ENCODE measurements around the gene NAPA. TPM values are rescaled to one million over a fixed set of nuclear protein-coding genes. Genes with fewer than 3 reads are reported as not detected.

The NAPA gene
- total RNA-seq, 3 donors from 2014 or later = 82.4 to 117 (median 96.0) TPM

DNA sequence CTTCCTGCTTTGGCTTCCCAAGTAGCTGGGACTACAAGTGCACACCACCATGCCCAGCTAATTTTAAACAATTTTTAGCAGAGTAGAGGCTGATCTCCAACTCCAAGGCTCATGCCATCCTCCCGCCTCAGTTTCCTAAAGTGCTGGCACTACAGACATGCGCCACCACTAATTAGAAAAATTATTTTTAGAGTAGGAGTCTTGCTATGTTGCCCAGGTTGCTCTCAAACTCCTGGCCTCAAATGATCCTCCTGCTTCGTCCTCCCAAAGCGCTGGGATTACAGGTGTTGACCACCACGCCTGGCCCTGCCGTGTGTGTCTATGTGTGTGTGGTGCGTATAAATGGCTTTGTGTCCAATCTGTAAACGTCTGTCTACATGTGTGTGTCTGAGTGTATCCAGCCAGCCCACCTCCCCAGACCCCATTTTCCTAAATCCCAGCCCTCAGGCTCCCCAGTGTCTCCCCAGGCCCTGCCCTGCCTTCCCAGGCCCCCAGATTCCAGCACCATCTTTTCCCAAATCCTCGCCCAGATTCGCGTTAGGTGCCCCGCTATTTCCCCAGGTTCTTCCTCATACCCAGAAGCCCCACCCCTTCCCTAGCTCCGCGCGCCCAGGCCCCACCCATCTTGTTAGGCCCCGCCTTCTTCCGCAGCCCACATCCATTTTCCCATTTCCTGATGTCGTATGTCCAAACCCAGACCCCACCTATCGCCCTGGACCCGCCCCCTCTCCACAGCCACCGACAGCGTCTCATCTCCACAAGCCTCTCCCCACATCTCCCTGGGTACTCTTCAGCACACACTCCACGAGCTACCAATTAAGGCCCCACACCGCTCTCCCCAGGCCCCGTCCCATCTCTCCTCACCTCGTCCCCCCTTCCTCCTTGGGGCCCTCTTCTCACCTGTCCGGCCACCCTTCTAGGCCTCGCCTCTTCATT lies 68.1 kb downstream of the NAPA start:
- Histone ChIP-seq H3K4me1 (no peaks in the 10 kb centered on the region), H3K4me3 (peak overlapping the region in 1 of 3 donors; percentile 64), H3K9me3 (no peaks in the 10 kb centered on the region), H3K27ac (no peak overlapping the region), H3K36me3 (no peaks in the 10 kb centered on the region), H3K27me3 (peaks cover 8 to 68% of the 10 kb centered on the region in 2 donors)
- no peak for DNase-seq (ENCODE audit: low spot score in 2 of 2)
- intact Hi-C loops (cut with DNase I; ENCODE audit: low total_unique reads) = no loop called here
- TF ChIP-seq POLR2AphosphoS5 (IDR thresholded peaks at IDR 0.05) (no peak), POLR2A (IDR thresholded peaks at IDR 0.05) (no peak)
- TF ChIP-seq, protein P1, sequence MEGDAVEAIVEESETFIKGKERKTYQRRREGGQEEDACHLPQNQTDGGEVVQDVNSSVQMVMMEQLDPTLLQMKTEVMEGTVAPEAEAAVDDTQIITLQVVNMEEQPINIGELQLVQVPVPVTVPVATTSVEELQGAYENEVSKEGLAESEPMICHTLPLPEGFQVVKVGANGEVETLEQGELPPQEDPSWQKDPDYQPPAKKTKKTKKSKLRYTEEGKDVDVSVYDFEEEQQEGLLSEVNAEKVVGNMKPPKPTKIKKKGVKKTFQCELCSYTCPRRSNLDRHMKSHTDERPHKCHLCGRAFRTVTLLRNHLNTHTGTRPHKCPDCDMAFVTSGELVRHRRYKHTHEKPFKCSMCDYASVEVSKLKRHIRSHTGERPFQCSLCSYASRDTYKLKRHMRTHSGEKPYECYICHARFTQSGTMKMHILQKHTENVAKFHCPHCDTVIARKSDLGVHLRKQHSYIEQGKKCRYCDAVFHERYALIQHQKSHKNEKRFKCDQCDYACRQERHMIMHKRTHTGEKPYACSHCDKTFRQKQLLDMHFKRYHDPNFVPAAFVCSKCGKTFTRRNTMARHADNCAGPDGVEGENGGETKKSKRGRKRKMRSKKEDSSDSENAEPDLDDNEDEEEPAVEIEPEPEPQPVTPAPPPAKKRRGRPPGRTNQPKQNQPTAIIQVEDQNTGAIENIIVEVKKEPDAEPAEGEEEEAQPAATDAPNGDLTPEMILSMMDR (IDR thresholded peaks at IDR 0.05) = no peak

DNA sequence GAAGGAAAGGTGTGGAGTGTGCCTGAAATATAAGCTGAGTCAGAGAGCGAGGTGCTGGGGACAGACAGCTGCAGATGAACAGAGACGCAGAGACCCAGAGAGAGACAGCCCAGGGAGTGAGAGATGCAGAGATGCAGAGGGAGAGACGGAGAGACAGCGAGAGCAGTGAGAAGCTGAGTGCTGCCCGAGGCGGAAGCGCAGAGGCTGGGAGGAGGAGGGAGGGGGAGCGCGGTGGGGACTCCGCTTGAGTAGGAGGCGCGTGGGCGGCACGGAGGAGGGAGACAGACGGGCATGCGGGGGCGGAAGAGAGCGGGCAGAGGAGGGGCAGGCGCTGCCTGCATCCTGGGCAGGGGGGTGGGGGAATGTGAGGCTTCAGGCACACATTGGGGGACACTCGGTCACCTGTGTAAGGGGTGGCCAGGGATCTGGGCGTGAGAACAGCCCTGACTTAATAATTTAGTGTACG lies 68.9 kb downstream of the NAPA start:
- no peak for DNase-seq (ENCODE audit: low spot score in 2 of 2)
- no peaks in the 10 kb centered on the region for H3K36me3 ChIP-seq
- peaks cover 8 to 68% of the 10 kb centered on the region in 2 donors for H3K27me3 ChIP-seq

DNA sequence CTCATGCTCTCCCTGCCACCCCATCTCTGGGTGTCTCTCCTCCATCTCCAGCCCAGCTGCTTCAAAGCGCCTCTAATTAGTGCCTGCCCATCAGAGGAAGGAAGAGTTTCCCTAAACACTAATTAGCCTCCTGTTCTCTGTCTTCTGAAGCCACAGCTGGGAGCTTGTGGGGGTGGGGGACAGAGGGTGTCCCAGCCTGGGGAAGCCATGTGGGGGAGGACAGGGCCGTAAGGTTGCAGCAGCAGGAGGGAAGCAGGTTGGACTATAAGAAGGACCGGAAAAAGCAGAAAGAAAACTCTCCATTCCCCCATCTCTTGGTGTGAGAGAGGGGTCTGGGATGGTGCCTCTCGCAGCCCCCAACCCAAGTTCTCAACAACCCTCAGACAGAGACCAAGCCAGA lies 69.3 kb downstream of the NAPA start:
- Histone ChIP-seq H3K4me3 (no peak overlapping the region), H3K4me1 (no peaks in the 10 kb centered on the region), H3K36me3 (no peaks in the 10 kb centered on the region), H3K9me3 (no peaks in the 10 kb centered on the region), H3K27me3 (peaks cover 8 to 68% of the 10 kb centered on the region in 2 donors), H3K27ac (no peak overlapping the region)
- DNase-seq (ENCODE audit: low spot score in 2 of 2) = no peak
- intact Hi-C loops (cut with DNase I; ENCODE audit: low total_unique reads) = no loop called here
- TF ChIP-seq POLR2A (IDR thresholded peaks at IDR 0.05) = no peak
- TF ChIP-seq, protein P1 (IDR thresholded peaks at IDR 0.05) = no peak
- TF ChIP-seq POLR2AphosphoS5 (IDR thresholded peaks at IDR 0.05) = no peak

More for the DNA sequence above, 68.9 kb downstream of the NAPA start:
- Histone ChIP-seq H3K4me3 (peak overlapping the region in 1 of 3 donors; percentile 43), H3K9me3 (no peaks in the 10 kb centered on the region), H3K27ac (no peak overlapping the region), H3K4me1 (no peaks in the 10 kb centered on the region)
- TF ChIP-seq POLR2AphosphoS5 (IDR thresholded peaks at IDR 0.05) (no peak), POLR2A (IDR thresholded peaks at IDR 0.05) (no peak)
- TF ChIP-seq, protein P1 (IDR thresholded peaks at IDR 0.05) = no peak
- intact Hi-C loops (cut with DNase I; ENCODE audit: low total_unique reads) = no loop called here

DNA sequence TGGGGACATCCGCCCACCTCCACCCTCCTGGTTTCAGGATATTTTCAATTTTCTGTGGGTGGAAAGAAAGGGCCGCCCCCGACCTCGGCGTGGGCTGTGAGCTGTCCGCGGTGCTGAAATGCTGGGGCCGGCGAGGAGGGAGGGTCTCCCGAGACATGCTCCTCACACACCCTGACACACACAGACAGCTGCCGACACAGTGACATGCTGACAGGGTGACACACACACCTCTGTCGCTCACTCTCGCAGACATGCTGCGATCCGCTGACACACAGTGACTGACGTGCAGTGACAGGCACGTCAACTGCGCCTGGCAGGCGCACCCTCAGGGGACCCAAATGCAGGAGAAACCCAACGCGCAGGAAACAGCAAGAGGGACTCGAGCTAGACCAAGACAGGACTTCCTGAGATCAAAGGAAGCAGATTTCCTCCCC lies 70.5 kb downstream of the NAPA start:
- intact Hi-C loops (cut with DNase I; ENCODE audit: low total_unique reads) = no loop called here
- Histone ChIP-seq H3K27ac (no peak overlapping the region), H3K27me3 (peaks cover 8 to 68% of the 10 kb centered on the region in 2 donors), H3K4me1 (no peaks in the 10 kb centered on the region), H3K4me3 (no peak overlapping the region), H3K9me3 (no peaks in the 10 kb centered on the region), H3K36me3 (no peaks in the 10 kb centered on the region)
- DNase-seq (ENCODE audit: low spot score in 2 of 2) = no peak
- TF ChIP-seq POLR2A (IDR thresholded peaks at IDR 0.05) (no peak), POLR2AphosphoS5 (IDR thresholded peaks at IDR 0.05) (no peak)
- TF ChIP-seq, protein P1 (IDR thresholded peaks at IDR 0.05) = no peak

DNA sequence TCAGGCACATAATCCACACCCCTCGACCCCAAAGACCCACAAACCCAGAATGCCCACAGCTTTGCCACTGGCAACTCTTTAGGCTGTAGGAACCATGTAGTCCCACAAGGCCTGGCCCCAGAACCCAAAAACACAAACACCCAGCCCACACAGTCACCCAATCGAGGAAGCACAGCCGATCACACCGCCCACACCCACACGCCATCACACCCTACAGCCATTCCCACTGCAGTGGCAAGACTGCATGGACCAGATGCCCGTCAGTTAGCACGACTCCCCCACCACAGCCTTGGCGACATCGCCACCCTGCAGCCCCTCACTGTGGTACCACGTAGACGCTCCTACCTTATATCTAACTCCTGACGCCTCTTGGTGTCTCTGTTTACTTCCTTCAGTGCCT lies 71.5 kb downstream of the NAPA start:
- no peak overlapping the region for H3K27ac ChIP-seq
- no peak overlapping the region for H3K4me3 ChIP-seq
- no peaks in the 10 kb centered on the region for H3K9me3 ChIP-seq
- no peaks in the 10 kb centered on the region for H3K36me3 ChIP-seq
- peaks cover 8 to 63% of the 10 kb centered on the region in 2 donors for H3K27me3 ChIP-seq
- DNase-seq (ENCODE audit: low spot score in 2 of 2) = no peak
- intact Hi-C loops (cut with DNase I; ENCODE audit: low total_unique reads) = no loop called here
- no peak for TF ChIP-seq POLR2A (IDR thresholded peaks at IDR 0.05)
- TF ChIP-seq, protein P1 (IDR thresholded peaks at IDR 0.05) = no peak
- no peak for TF ChIP-seq POLR2AphosphoS5 (IDR thresholded peaks at IDR 0.05)
- no peaks in the 10 kb centered on the region for H3K4me1 ChIP-seq

Data from breast epithelium (tissue), 4 donors.